ENCODE measurements around the gene SLC9A6.

SLC9A6 gene

DNA sequence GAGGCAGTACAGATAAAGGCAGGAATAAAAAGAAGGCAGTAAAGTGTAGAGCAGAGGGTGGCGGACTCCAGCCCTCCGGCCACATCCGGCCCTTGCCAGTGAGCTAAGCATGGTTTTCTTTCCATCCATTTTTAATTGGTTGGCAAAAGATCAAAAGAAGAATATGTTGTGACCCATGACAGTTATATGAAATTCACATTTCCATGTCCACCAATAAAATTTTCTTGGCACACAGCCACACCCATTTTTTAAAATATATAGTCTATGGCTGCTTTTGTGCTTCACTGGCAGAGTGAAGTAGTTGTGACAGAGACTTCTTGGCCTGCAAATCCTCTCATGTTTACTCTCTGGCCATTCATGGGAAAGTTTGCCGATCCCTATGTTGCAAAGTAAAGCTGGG is 29.8 kb downstream of the SLC9A6 start:
- H3K4me3 Mint-ChIP-seq: no peak overlapping the region
- peaks cover 41% of the 10 kb centered on the region for H3K36me3 Mint-ChIP-seq
- ATAC-seq: no peak

DNA sequence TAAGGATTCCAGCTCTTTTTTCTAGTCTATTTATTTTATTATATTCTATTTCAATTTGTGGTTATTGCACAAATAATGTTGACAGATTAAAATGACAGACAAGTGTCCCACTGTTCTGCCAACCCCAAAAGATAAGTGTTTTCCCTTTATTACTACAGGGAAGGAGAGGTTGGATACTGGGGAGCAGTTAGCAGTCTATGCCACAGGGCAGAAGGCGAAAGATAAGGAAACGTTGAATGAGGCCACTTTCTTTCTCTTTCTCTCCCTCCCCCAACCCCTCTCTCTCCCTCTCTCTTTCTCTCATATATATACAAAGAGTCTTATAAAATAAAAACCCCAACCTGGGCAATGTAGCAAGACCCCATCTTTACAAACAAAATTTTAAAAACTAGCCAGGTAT is 31.6 kb downstream of the SLC9A6 start:
- no peaks in the 10 kb centered on the region for H3K9me3 Mint-ChIP-seq
- no peak overlapping the region for H3K27ac Mint-ChIP-seq
- no peak for ATAC-seq
- peaks cover 51% of the 10 kb centered on the region for H3K36me3 Mint-ChIP-seq
- H3K4me3 Mint-ChIP-seq: no peak overlapping the region
- no peaks in the 10 kb centered on the region for H3K4me1 Mint-ChIP-seq
- DNase-seq (ENCODE audit: low spot score in 2 of 2): no peak

More for the DNA sequence above, 29.8 kb downstream of the SLC9A6 start:
- Mint-ChIP-seq H3K9me3 (no peaks in the 10 kb centered on the region), H3K4me1 (no peaks in the 10 kb centered on the region), H3K27ac (no peak overlapping the region)
- no peak for DNase-seq (ENCODE audit: low spot score in 2 of 2)

DNA sequence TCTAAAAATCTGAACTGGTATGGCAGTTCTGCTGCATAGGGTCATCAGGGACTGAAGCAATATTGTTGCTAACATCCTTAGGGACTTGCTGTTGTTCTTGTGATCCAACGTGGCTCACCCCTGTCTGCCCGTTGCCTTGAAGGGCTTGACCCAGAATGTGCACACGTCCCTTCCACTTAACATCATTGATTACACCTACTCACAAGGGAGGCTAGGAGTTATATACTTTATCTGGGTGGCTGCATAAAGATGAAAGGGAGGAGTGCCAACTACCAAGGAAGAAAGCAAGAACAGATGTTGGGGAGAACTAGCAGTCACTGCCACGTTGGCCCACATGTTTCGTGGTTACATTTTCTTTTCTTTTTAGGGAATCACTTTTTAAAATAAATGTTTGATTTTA is 34.0 kb downstream of the SLC9A6 start:
- H3K4me1 Mint-ChIP-seq: no peaks in the 10 kb centered on the region
- H3K9me3 Mint-ChIP-seq: no peaks in the 10 kb centered on the region
- peaks cover 47% of the 10 kb centered on the region for H3K36me3 Mint-ChIP-seq
- no peak overlapping the region for H3K4me3 Mint-ChIP-seq
- no peak overlapping the region for H3K27ac Mint-ChIP-seq
- no peak for DNase-seq (ENCODE audit: low spot score in 2 of 2)
- no peak for ATAC-seq

DNA sequence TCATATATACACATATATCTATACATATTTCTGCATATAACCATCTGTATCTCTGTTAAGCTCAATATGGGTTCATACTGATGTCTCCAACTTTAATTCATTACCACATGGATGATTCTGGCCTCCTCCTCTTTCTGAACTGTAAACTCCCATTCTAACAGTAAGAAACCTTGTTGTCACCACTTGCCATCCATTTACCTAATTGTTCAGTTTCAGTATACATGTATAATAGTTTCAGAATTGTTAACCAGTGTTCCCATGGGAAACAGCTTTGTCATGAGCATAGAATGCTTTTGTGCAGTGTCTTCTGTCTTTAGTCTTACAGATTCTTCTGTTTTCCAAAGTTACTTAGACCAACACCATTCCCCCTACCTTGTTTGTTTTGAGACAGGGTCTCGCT is 35.9 kb downstream of the SLC9A6 start:
- no peak for ATAC-seq
- no peak for DNase-seq (ENCODE audit: low spot score in 2 of 2)
- H3K27ac Mint-ChIP-seq: peak overlapping the region; percentile 68
- peaks cover 50% of the 10 kb centered on the region for H3K36me3 Mint-ChIP-seq
- no peak overlapping the region for H3K4me3 Mint-ChIP-seq
- H3K4me1 Mint-ChIP-seq: no peaks in the 10 kb centered on the region
- H3K9me3 Mint-ChIP-seq: no peaks in the 10 kb centered on the region

DNA sequence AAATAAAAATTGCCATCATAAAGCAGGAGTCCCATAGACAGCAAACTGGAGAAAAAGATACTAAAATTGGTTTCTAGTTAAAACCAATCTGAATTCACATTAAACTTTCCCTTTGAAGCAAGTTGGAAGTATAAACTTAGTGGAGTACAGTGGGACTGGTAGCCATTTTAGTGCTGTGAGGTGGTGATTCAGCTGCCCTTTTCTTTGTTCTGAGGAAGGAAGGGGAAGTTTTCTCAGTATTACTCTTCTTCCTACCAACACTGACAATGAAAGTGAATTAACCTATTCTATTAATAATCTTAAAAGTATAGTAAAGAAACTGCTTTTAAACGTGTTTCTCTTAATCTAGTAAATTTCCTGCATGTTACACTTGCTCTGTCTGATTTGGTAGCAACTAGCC is 36.7 kb downstream of the SLC9A6 start:
- ATAC-seq (peak; percentile 63), DNase-seq (ENCODE audit: low spot score in 2 of 2) (no peak)
- Mint-ChIP-seq H3K36me3 (peaks cover 47% of the 10 kb centered on the region), H3K27ac (peak overlapping the region; percentile 68), H3K9me3 (no peaks in the 10 kb centered on the region), H3K4me1 (no peaks in the 10 kb centered on the region), H3K4me3 (no peak overlapping the region)

DNA sequence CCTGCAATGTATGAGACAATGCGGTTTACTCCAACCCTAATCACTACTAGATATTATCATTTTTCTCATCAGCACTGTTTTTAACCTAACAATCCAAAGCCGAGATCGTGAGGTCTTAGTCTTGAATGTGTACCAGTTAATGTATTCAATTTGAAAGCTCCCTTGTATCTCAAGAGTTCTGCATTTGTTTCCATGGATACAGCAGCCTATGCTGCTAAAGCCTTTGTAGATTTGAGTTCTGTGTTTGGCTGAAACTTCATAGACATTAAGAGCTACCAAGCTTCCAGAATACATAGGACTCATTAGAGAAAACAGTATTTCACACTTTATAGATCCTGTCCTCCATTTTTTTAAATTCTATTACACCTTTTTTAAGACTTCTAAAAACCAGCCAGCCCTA is 39.9 kb downstream of the SLC9A6 start:
- DNase-seq (ENCODE audit: low spot score in 2 of 2): no peak
- Mint-ChIP-seq H3K4me1 (no peaks in the 10 kb centered on the region), H3K4me3 (no peak overlapping the region), H3K27ac (no peak overlapping the region), H3K36me3 (peaks cover 29% of the 10 kb centered on the region), H3K9me3 (no peaks in the 10 kb centered on the region)
- no peak for ATAC-seq

DNA sequence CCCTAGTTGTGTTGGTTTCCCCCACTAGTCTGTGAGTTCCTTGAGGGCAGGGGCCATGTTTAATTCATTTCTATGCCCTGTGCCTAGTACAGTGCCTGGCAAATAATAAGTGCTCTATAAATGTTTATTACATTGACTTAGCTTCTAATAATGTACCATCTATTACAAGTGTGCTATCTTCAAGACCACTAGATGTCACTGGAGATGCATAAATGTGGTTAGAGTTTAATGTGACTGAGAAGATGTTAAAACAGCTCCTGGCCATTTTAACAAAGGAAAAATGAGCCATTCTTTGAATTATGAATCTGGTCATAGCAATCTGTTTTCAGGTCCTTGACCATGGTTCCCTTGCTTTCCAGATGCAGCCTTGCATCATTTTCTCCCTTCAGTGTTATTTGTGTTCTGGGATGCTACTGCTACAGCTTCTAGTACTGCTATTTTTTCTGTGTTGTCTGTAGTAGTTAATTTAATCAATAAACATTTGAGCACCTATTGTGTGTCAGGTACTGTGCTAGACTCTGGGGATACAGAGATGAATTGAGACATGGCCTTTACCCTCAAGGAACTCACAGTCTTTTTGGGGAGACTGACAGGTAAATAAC is 43.2 kb downstream of the SLC9A6 start:
- DNase-seq (ENCODE audit: low spot score in 2 of 2) (no peak), ATAC-seq (no peak)
- no peaks in the 10 kb centered on the region for H3K9me3 Mint-ChIP-seq
- peaks cover 27% of the 10 kb centered on the region for H3K36me3 Mint-ChIP-seq
- H3K4me1 Mint-ChIP-seq: no peaks in the 10 kb centered on the region
- no peak overlapping the region for H3K4me3 Mint-ChIP-seq
- peak overlapping the region; percentile 41 for H3K27ac Mint-ChIP-seq

DNA sequence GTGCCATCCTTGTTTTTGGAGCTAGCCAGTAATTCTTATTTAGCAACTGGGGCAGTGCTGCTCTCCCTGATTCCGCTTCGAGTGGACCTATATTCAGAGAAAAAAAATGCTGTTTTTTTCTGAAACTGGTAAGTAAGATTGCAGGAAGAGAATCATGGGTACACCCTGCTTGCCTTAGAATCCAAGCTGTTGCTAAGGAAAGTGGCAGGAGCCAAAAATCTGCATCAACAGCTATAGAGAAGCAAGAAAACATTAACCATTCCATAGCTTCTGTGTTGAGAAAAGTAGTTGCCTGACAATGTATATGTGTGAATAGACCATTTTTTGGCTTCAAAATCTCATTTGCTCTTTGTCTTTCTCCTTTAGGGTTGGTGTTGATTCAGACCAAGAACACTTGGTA is 44.5 kb downstream of the SLC9A6 start:
- ATAC-seq (no peak), DNase-seq (ENCODE audit: low spot score in 2 of 2) (no peak)
- no peak overlapping the region for H3K4me3 Mint-ChIP-seq
- H3K36me3 Mint-ChIP-seq: peaks cover 20% of the 10 kb centered on the region
- no peak overlapping the region for H3K27ac Mint-ChIP-seq
- no peaks in the 10 kb centered on the region for H3K4me1 Mint-ChIP-seq
- no peaks in the 10 kb centered on the region for H3K9me3 Mint-ChIP-seq

DNA sequence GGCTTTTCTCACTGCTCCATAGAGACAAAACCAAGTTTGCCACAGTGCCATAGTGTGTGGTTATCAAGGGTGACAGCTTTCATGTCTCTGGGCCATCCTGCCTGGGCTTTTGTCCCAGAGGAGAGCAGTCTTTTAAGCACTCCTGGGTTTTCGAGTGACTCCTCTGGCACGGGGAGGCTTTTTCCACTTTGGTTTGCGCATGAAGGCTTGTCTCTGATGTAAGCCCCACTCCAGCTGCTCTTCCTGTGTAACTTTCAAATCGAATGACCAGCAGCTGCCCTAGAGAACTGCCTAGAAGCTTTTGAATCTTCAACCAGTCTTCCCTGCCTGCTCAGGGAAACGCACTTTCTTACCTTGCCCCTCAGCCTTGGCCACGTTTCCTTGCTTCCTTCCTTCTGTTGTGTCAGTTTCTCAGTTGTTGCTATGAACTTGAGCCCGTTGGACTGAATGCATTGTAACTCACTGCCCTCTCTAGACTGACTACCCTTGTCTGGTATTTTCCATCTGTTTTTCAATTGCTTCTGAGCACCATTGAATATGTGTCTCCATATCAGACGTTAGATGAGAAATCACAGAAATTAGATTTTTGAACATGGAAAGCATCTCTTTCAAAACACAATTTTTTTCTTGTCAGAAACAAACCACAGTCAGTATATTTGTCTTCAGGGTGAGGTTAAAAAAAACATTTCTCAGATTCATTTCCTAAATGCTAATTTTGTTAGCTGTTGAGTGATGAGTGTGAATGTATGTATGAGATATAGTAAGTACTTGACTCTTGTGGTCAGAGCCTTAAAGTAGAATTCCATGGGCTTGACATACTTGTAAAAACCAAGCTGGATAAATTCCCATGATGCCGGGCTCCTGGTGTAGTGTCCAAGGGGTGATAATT is 45.3 kb downstream of the SLC9A6 start:
- Mint-ChIP-seq H3K36me3 (peaks cover 12% of the 10 kb centered on the region), H3K27ac (peak overlapping the region; percentile 21), H3K4me1 (no peaks in the 10 kb centered on the region), H3K4me3 (no peak overlapping the region), H3K9me3 (no peaks in the 10 kb centered on the region)
- DNase-seq (ENCODE audit: low spot score in 2 of 2) (no peak), ATAC-seq (no peak)

DNA sequence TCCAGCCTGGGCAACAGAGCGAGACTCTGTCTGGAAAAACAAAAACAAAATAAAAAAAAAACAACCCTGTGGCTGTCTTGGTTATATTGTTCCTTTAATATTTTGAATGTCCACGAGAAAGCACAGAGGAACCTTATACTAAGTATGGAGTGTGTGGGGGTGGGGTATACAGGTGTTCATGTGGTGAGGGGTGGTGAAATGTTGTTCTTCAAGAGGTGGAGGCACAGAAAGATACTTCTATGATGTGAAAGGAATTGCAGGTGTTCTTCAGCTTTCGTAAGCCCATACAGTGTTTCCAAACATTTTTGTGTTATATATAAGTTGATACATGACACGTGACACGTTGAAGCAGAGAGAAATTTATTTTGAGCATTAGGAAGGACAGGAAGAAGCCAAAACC is 46.4 kb downstream of the SLC9A6 start:
- Mint-ChIP-seq H3K4me1 (no peaks in the 10 kb centered on the region), H3K4me3 (no peak overlapping the region), H3K9me3 (no peaks in the 10 kb centered on the region), H3K36me3 (peaks cover 13% of the 10 kb centered on the region), H3K27ac (no peak overlapping the region)
- ATAC-seq: no peak
- DNase-seq (ENCODE audit: low spot score in 2 of 2): no peak

DNA sequence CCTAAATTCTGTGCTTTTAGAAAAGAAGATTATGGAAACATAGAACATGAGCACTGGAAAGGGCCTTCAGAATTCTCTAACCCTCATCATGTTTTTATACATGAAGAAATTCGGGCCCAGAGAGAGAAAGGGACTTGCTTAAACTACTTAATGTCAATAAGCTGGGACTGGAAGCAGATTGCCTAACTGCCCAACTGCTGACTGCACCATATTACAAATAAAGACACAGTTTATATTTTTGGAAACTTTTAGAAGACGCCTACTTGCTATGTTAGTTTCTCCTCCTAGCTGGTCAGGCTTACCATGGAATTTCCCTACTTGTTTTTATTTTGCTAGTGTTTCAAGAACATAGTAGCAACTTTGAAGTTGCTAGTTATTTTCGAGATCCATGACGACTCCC is 47.1 kb downstream of the SLC9A6 start:
- Mint-ChIP-seq H3K9me3 (no peaks in the 10 kb centered on the region), H3K4me3 (no peak overlapping the region), H3K36me3 (peaks cover 16% of the 10 kb centered on the region), H3K27ac (no peak overlapping the region), H3K4me1 (no peaks in the 10 kb centered on the region)
- DNase-seq (ENCODE audit: low spot score in 2 of 2): no peak
- no peak for ATAC-seq

DNA sequence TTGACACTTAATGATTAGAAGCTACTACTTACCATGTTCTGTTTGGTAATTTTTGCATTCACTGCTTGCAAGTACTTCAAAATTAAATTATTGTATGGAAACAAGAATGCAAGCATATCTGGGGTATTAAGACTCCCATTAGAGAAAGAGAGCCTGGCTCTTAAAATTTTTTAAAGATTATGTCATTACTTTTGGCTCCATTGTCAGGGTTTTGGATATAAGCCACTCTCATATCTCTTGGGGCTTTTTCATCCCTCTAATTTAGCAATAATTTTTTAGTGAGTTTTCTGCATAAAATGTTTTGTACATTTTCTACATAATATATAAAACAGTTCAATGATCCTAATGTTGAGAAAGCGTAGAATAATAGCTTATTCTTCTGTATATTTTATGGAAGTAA is 49.4 kb downstream of the SLC9A6 start:
- no peak for DNase-seq (ENCODE audit: low spot score in 2 of 2)
- Mint-ChIP-seq H3K9me3 (no peaks in the 10 kb centered on the region), H3K4me3 (no peak overlapping the region), H3K27ac (no peak overlapping the region), H3K36me3 (peaks cover 29% of the 10 kb centered on the region), H3K4me1 (no peaks in the 10 kb centered on the region)
- ATAC-seq: no peak

DNA sequence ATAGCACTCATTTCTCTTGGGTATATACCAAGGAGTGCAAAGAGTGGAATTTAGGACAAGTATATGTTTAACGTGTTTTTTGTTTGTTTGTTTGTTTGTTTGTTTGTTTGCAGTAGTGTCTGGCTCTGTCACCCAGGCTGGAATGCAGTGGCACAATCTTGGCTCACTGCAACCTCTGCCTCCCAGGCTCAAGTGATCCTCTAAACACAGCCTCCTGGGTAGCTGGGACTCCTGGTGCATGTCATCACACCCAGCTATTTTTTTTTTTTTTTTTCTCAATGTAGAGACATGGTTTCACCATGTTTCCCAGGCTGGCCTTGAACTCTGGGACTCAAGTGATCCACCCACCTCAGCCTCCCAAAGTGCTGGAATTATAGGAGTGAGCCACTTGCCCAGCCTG is 50.4 kb downstream of the SLC9A6 start:
- ATAC-seq (no peak), DNase-seq (ENCODE audit: low spot score in 2 of 2) (no peak)
- Mint-ChIP-seq H3K4me1 (no peaks in the 10 kb centered on the region), H3K4me3 (no peak overlapping the region), H3K9me3 (no peaks in the 10 kb centered on the region), H3K36me3 (peaks cover 34% of the 10 kb centered on the region), H3K27ac (no peak overlapping the region)

DNA sequence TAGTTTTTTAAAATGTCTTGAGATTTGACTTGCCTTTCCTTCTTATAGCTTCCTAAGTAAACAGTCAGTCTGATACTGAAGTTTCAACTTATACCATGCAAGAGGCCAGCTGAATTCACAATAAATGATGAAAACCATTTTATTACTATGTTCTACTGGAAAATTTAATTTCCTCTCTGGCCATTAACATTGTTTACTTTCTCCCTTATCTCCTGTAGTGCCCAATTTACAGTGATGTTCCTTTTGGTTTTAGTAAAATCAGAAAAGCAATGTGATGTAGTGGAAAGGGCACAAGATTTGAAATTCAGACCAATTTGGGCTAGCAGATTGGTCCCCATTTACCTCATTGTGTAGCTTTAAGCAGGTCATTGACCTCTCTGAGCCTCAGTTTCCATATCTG is 54.2 kb downstream of the SLC9A6 start:
- H3K36me3 Mint-ChIP-seq: peaks cover 26% of the 10 kb centered on the region
- H3K9me3 Mint-ChIP-seq: no peaks in the 10 kb centered on the region
- no peak overlapping the region for H3K4me3 Mint-ChIP-seq
- no peaks in the 10 kb centered on the region for H3K4me1 Mint-ChIP-seq
- no peak for DNase-seq (ENCODE audit: low spot score in 2 of 2)
- no peak for ATAC-seq
- H3K27ac Mint-ChIP-seq: no peak overlapping the region

DNA sequence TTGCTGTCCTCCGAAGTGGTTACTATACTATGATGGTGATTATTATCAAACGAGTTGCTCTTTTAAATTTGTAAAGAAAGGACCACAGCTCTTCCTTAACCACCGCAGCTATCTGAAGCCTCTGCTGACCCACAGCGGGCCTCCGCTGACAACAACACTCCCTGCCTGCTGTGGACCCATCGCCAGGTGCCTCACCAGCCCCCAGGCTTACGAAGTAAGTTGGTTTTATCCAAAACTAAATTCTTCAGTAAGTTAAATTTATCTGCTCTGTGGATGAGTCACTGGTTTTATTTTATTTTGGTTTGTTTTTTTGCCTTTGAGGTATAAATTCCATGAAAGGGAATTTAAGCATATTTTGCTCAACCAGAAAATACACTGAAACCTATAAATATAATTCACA is 54.7 kb downstream of the SLC9A6 start:
- DNase-seq (ENCODE audit: low spot score in 2 of 2) (no peak), ATAC-seq (no peak)
- Mint-ChIP-seq H3K4me3 (no peak overlapping the region), H3K4me1 (no peaks in the 10 kb centered on the region), H3K27ac (no peak overlapping the region), H3K9me3 (no peaks in the 10 kb centered on the region), H3K36me3 (peaks cover 30% of the 10 kb centered on the region)

DNA sequence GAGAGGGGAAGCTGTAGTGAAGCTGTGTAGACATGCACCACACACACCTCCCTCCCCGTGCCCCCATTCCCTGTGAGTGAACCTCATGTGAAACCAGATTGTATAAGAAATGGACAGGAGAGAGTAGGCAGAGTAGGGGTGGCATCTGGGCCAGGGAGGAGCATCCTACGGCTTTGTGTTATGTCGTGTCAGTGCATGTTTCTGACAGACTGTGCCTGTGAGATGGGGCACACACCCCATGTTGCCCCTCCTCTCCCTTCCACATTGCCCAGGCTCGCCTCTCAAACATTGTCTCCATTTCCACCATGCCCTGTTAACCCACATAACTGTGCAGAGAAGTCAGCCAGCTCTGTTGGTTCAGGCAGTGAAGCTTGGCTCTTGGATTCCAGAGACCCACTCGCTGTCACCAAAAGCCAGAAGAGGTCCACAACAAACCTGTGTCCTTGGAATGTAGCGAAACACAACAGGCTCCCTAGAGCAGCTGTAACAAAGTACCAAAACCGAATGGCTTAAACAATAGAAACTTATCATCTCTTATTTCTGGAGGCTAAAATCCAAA is 56.1 kb downstream of the SLC9A6 start:
- Mint-ChIP-seq H3K9me3 (no peaks in the 10 kb centered on the region), H3K4me1 (no peaks in the 10 kb centered on the region), H3K27ac (no peak overlapping the region), H3K4me3 (no peak overlapping the region), H3K36me3 (peaks cover 35% of the 10 kb centered on the region)
- ATAC-seq: no peak
- no peak for DNase-seq (ENCODE audit: low spot score in 2 of 2)
